ENCODE results near the gene RSRC2. TPM values are rescaled to one million over a fixed set of nuclear protein-coding genes. Genes with fewer than 3 reads are reported as not detected.
A peak's percentile ranks its signal among the peaks of the same experiment; 100 is the strongest.

The RSRC2 gene
- total and polyA plus RNA-seq, 10 of the 15 experiments (the other 5 are each of a cell fraction or from before 2014, with no cell fraction given), result 49.8 to 112 (median 60.6) TPM

GRCh38 chr12:122520676-122521075 lies 6.1 kb downstream of the RSRC2 start:
- Histone ChIP-seq H3K27ac (ENCODE audit: control insufficient read depth, insufficient read depth) (no peak overlapping the region), H3K36me3 (ENCODE audit: control insufficient read depth in 2 of 2, insufficient read depth in 2 of 2, low read length in 1 of 2) (peaks cover 9 to 63% of the 10 kb centered on the region in 2 experiments), H4K20me1 (ENCODE audit: control insufficient read depth, insufficient read depth) (0 out of 2 replicates have a peak, but pooled peaks cover 4% of the 10 kb centered on the region), H2AFZ (ENCODE audit: control insufficient read depth, low read depth, low read length) (no peak overlapping the region), H3K4me1 (ENCODE audit: control insufficient read depth, insufficient read depth, low read length) (peaks cover 6% of the 10 kb centered on the region; the same call in 1 of the 2 replicates), H3K9me3 (replicated peaks; ENCODE audit: control insufficient read depth, insufficient read depth, low read length) (no peaks in the 10 kb centered on the region), H3K79me2 (ENCODE audit: control insufficient read depth, insufficient read depth, low read length) (peaks cover 85% of the 10 kb centered on the region), H3K4me2 (ENCODE audit: control insufficient read depth, insufficient read depth) (peak overlapping the region; percentile 22; the same call in 1 of the 2 replicates), H3K9ac (ENCODE audit: control insufficient read depth, insufficient read depth, low read length) (no peak overlapping the region; the same call in 1 of the 2 replicates), H3K27me3 (replicated peaks in 1 of 2; ENCODE audit: control insufficient read depth in 2 of 2, insufficient read depth in 2 of 2, low read length in 1 of 2) (no peaks in the 10 kb centered on the region), H3K4me3 (no peak overlapping the region)
- FAIRE-seq (no peak), DNase-seq (ENCODE audit: low read depth, low spot score) (no peak), ATAC-seq (no peak)
- in situ Hi-C loops (cut with MboI) (no loop called here), intact Hi-C loops (cut with micrococcal nuclease; ENCODE audit: unreplicated experiment) (loop anchor here (1.0 kb wide), 1 partner anchor 47 kb away; no protein-coding TSS in a partner anchor)
- POLR2A ChIA-PET, result interaction anchor here (0.5 to 2.3 kb wide), 4 partner anchors 9 to 254 kb away, joined by 3 to 10 read pairs (median 5); partner anchors contain the start of genes CCDC62 and ZCCHC8
- TF ChIP-seq SP1 (IDR thresholded peaks at IDR 0.05; ENCODE audit: low read depth, low read length) (no peak), POLR2AphosphoS5 (IDR thresholded peaks at IDR 0.05; ENCODE audit: low read length) (peak; percentile 42; the same call in 1 of the 2 replicates)
- RAD21 ChIA-PET (ENCODE audit: unreplicated experiment), result no interaction called here
- WGBS (ENCODE audit: insufficient coverage, insufficient replicate concordance, low lambda C conversion rate, missing lambda C conversion rate), result 78% methylated on average over 4 of the region's 4 CpGs
- no TSS peak for BruUV-seq (replicated peaks)
- CTCF ChIA-PET, result interaction anchor here (0.6 kb wide), 1 partner anchor 19 kb away, joined by 3 read pairs; no protein-coding TSS in a partner anchor
- SMC1A ChIA-PET (ENCODE audit: uncharacterized antibody, unreplicated experiment), result interaction anchor here (0.9 to 2.2 kb wide), 7 partner anchors 9 to 30 kb away, joined by 3 to 10 read pairs (median 4); no protein-coding TSS in a partner anchor

DNA sequence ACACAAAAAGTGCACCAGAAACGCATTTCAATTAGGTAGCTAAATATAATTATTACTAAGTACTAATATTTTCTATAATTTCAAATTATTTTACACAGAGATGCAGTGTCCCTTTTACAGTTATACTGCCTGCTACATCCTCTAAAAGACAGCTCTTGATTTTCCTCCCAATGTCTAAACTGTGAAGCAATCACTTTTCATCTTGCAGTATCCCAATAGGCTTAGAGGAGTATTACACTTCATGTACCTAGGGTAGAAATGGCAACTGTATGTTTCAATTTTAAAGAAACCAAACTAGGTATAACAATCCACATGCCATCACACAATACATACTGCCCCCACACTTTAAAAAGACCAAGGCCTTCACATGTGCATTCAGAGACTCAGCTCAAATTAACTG lies 7.3 kb downstream of the RSRC2 start:
- Histone ChIP-seq H3K4me1 (ENCODE audit: control insufficient read depth, insufficient read depth, low read length) (peaks cover 13% of the 10 kb centered on the region), H3K36me3 (ENCODE audit: control insufficient read depth in 2 of 2, insufficient read depth in 2 of 2, low read length in 1 of 2) (peaks cover 9 to 73% of the 10 kb centered on the region in 2 experiments), H3K4me2 (ENCODE audit: control insufficient read depth, insufficient read depth) (no peak overlapping the region), H3K4me3 (no peak overlapping the region), H3K27ac (ENCODE audit: control insufficient read depth, insufficient read depth) (no peak overlapping the region), H4K20me1 (ENCODE audit: control insufficient read depth, insufficient read depth) (0 out of 2 replicates have a peak, but pooled peaks cover 4% of the 10 kb centered on the region), H3K9ac (ENCODE audit: control insufficient read depth, insufficient read depth, low read length) (no peak overlapping the region), H3K27me3 (replicated peaks in 1 of 2; ENCODE audit: control insufficient read depth in 2 of 2, insufficient read depth in 2 of 2, low read length in 1 of 2) (no peaks in the 10 kb centered on the region), H3K9me3 (replicated peaks; ENCODE audit: control insufficient read depth, insufficient read depth, low read length) (no peaks in the 10 kb centered on the region), H3K79me2 (ENCODE audit: control insufficient read depth, insufficient read depth, low read length) (peaks cover 74% of the 10 kb centered on the region), H2AFZ (ENCODE audit: control insufficient read depth, low read depth, low read length) (no peak overlapping the region)
- ATAC-seq (peak; percentile 22), FAIRE-seq (no peak), DNase-seq (ENCODE audit: low read depth, low spot score) (no peak)
- CTCF ChIA-PET, result no interaction called here
- BruUV-seq (replicated peaks), result no TSS peak
- POLR2A ChIA-PET, result interaction anchor here (0.9 to 2.3 kb wide), 4 partner anchors 8 to 19 kb away, joined by 3 to 10 read pairs (median 4); partner anchors contain the start of gene ZCCHC8
- SMC1A ChIA-PET (ENCODE audit: uncharacterized antibody, unreplicated experiment), result interaction anchor here (1.0 to 2.2 kb wide), 7 partner anchors 8 to 120 kb away, joined by 3 to 10 read pairs (median 5); partner anchors contain the start of gene ZCCHC8
- RAD21 ChIA-PET (ENCODE audit: unreplicated experiment), result no interaction called here
- WGBS (ENCODE audit: insufficient coverage, insufficient replicate concordance, low lambda C conversion rate, missing lambda C conversion rate), result 4% methylated on average over 1 of the region's 1 CpG
- intact Hi-C loops (cut with micrococcal nuclease; ENCODE audit: unreplicated experiment) (no loop called here), in situ Hi-C loops (cut with MboI) (no loop called here)
- TF ChIP-seq CREB1 (IDR thresholded peaks at IDR 0.05; ENCODE audit: low read depth), result no peak
- TF ChIP-seq POLR2AphosphoS5 (IDR thresholded peaks at IDR 0.05; ENCODE audit: low read length), result peak; percentile 47; the same call in 1 of the 2 replicates
- TF ChIP-seq JUNB (IDR thresholded peaks at IDR 0.05), result no peak
